HCT116 (cell line): ENCODE measurements around the gene ZNF148.

Source experiments
- ATF3 ChIP-seq: IDR thresholded peaks from 2 replicates; pipeline ENCODE4 v1.6.1; 2012
- CEBPB ChIP-seq: IDR thresholded peaks from 2 replicates; pipeline ENCODE4 v1.6.1; 2012; ENCODE audit warnings: low read depth
- CTCF ChIP-seq, 3 experiments: fragments of 200-600 bp in 1 of 3; sonication (generic) in 1 of 3; IDR thresholded peaks in 2 of 3; conservative IDR thresholded peaks in 1 of 3; 2 replicates each; pipeline ENCODE4 v1.5.1; 2012 to 2017; ENCODE audit warnings: low read depth in 2 of 3, low read length in 2 of 3, antibody characterized with exemption in 1 of 3, borderline replicate concordance in 1 of 3, control low read depth in 1 of 3, mild to moderate bottlenecking in 1 of 3, mixed read lengths in 1 of 3, mixed run types in 1 of 3, moderate library complexity in 1 of 3; ENCODE audit not compliant: insufficient read depth in 1 of 3
- EZH2 ChIP-seq: fragments of 200-600 bp; sonication (generic); IDR thresholded peaks from 2 replicates; pipeline ENCODE4 v1.6.1; 2017; ENCODE audit warnings: antibody characterized with exemption, mixed run types
- EZH2phosphoT487 ChIP-seq: fragments of 200-600 bp; IDR thresholded peaks from 2 replicates; pipeline ENCODE4 v1.6.1; 2018; ENCODE audit warnings: antibody characterized with exemption, borderline replicate concordance
- JUND ChIP-seq: IDR thresholded peaks from 2 replicates; pipeline ENCODE4 v1.6.1; 2012
- MAX ChIP-seq: IDR thresholded peaks from 2 replicates; pipeline ENCODE4 v1.6.1; 2012
- POLR2AphosphoS5 ChIP-seq: IDR thresholded peaks from 2 replicates; pipeline ENCODE4 v1.6.1; 2011; ENCODE audit warnings: mild to moderate bottlenecking, low read depth, low read length, moderate library complexity

GRCh38 chr3:125337506-125337905, 37.6 kb downstream of the ZNF148 start:
- no peak for TF ChIP-seq ATF3
- no peak for TF ChIP-seq JUND
- TF ChIP-seq CTCF (IDR thresholded peaks at IDR 0.05 in 2 of 3, conservative IDR thresholded peaks at IDR 0.05 in 1 of 3; ENCODE audit: borderline replicate concordance in 1 of 3, insufficient read depth in 1 of 3, low read depth in 2 of 3, low read length in 2 of 3) = no peak
- TF ChIP-seq EZH2phosphoT487 = no peak
- TF ChIP-seq CEBPB = no peak
- no peak for TF ChIP-seq EZH2
- no peak for TF ChIP-seq POLR2AphosphoS5
- TF ChIP-seq MAX = no peak
